Spinal cord (tissue), 10 donors: ENCODE measurements around the gene CCDC69. TPM values are rescaled to one million over a fixed set of nuclear protein-coding genes. Genes with fewer than 3 reads are reported as not detected.
A peak's percentile ranks its signal among the peaks of the same experiment; 100 is the strongest.
"Not testable (repeated sequence)": the region's sequence is repeated elsewhere in the genome, so short reads cannot be mapped to it uniquely, and the experiment has no call there.

Experiments used
- DNase-seq, 6 donors: peaks; one replicate each; pipeline versions ENCODE4 v3.0.0 to v3.0.0-alpha.2; 2013 to 2015; ENCODE audit warnings: low spot score in 6 of 6, low read depth in 4 of 6
- H3K27ac ChIP-seq: one replicate; pipeline ENCODE4 v1.5.1; 2013; ENCODE audit warnings: low read depth, low read length, control low read depth
- H3K27me3 ChIP-seq: one replicate; pipeline ENCODE4 v1.6.1; 2013; ENCODE audit warnings: low read length; ENCODE audit not compliant: control insufficient read depth, insufficient read depth
- H3K36me3 ChIP-seq: one replicate; pipeline ENCODE4 v1.6.1; 2013; ENCODE audit warnings: low read length; ENCODE audit not compliant: control insufficient read depth, insufficient read depth
- H3K4me1 ChIP-seq: one replicate; pipeline ENCODE4 v1.6.1; 2013; ENCODE audit warnings: low read length; ENCODE audit not compliant: control insufficient read depth, insufficient read depth
- H3K4me3 ChIP-seq: one replicate; pipeline ENCODE4 v1.5.1; 2013; ENCODE audit warnings: low read depth, low read length, control low read depth
- H3K9me3 ChIP-seq: one replicate; pipeline ENCODE4 v1.6.1; 2013; ENCODE audit warnings: low read length; ENCODE audit not compliant: control insufficient read depth, insufficient read depth
- WGBS: methylation state at CpG from one replicate; pipeline ENCODE4 v1.1.5; 2013; ENCODE audit warnings: missing lambda C conversion rate; ENCODE audit not compliant: insufficient coverage; 5-methylcytosine and 5-hydroxymethylcytosine counted together
- polyA plus RNA-seq, 2 donors: library from polyadenylated mRNA; unstranded; fragments of 120-200 nt; gene quantifications; one replicate each; pipeline ENCODE4 v1.2.1, GENCODE V29; 2013; ENCODE audit not compliant: insufficient read length in 2 of 2
- total RNA-seq, 2 donors: library from RNA; depleted of rRNA in 1 of 2; stranded (reverse); fragments of 120-200 nt in 1 of 2; fragments of >200 nt in 1 of 2; gene quantifications; one replicate each; pipeline versions ENCODE4 v1.2.3 to v1.2.4, GENCODE V29; 2013 to 2014
- donor health status: healthy.

CCDC69 gene
- total and polyA plus RNA-seq, 4 donors, result 2.4 to 7.1 (median 4.4) TPM

- WGBS, result 90% methylated on average over 5 of the region's 5 CpGs
- Histone ChIP-seq H3K4me1 (peaks cover 7% of the 10 kb centered on the region), H3K27ac (no peak overlapping the region), H3K9me3 (no peaks in the 10 kb centered on the region), H3K4me3 (no peak overlapping the region), H3K27me3 (no peaks in the 10 kb centered on the region), H3K36me3 (no peaks in the 10 kb centered on the region)
- no peak for DNase-seq
Observed at GRCh38 chr5:151249281-151249680, 25.4 kb upstream of the CCDC69 start.

DNA sequence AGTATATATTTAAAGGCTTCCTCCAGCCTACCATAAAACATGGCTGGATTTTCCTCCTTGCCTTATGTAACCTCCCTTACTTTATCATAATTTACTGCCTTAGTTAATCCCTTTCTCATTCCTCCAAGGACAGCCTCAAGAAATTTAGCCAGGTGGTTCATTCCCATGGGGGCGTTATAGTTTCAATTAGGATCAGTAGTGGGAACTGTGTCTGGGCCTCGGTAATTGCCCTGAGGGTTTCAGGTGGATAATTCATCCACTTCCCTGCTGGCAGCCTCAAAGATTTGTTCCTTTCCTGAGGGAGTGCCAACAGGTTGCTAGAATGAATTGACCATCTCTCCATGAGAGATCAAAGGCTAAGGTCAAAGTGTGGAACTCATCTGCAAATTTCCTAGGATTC is 24.8 kb upstream of the CCDC69 start:
- H3K9me3 ChIP-seq, result no peaks in the 10 kb centered on the region
- H3K27me3 ChIP-seq, result no peaks in the 10 kb centered on the region
- H3K27ac ChIP-seq, result no peak overlapping the region
- peak in 1 of 6 donors; percentile 43 for DNase-seq
- no peak overlapping the region for H3K4me3 ChIP-seq
- H3K36me3 ChIP-seq, result no peaks in the 10 kb centered on the region
- peaks cover 6% of the 10 kb centered on the region for H3K4me1 ChIP-seq
- no CpG with 5 or more reads among the region's 2 CpGs for WGBS

DNA sequence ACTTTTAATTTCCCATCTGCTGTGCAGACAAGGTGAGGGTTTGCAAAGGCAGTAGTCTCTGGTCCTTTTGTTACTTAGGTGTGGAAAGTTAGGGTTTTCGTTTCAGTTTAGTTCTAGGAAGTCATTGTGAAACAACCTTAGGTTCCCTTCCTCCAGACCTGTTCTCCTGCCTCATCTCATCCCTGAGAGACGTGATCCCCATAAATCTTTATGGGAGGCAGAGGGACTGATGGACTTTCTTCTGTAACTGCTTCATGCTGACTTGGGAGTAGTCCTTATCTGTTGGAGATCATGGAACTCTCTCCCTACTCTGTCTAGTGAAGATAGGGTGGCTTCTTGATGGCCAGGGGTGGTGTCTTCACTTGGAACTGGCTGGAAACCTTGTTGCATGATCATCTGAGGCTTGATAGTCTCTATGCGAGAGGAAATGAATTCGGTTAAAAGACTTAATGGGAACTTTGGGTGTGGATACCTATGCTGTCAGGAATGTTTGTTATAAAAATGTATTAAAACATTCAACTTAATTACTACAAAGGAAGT is 21.9 kb upstream of the CCDC69 start:
- no peaks in the 10 kb centered on the region for H3K36me3 ChIP-seq
- no peak for DNase-seq
- H3K27me3 ChIP-seq, result no peaks in the 10 kb centered on the region
- H3K4me3 ChIP-seq, result no peak overlapping the region
- no peak overlapping the region for H3K27ac ChIP-seq
- H3K4me1 ChIP-seq, result no peaks in the 10 kb centered on the region
- H3K9me3 ChIP-seq, result no peaks in the 10 kb centered on the region
- no CpG with 5 or more reads among the region's 4 CpGs for WGBS

DNA sequence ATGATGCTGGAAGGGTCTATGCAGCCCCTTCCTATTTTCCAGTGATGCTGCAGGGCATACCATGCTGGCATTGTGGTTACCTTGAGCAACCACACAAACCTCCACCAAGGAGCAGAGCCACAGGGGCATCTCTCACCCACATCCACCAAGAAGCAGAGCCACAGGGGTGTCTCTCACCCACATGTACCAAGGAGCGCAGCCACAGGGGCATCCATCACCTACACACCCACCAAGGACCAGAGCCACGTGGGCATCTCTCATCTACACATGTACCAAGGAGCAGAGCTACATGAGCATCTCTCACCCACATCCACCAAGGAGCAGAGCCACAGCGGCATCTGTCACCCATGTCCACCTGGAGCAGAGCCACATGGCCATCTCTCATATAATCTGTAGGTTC is 20.3 kb upstream of the CCDC69 start:
- H3K27me3 ChIP-seq, result no peaks in the 10 kb centered on the region
- H3K4me1 ChIP-seq, result no peaks in the 10 kb centered on the region
- no peak overlapping the region for H3K4me3 ChIP-seq
- no peak overlapping the region for H3K27ac ChIP-seq
- DNase-seq, result no peak
- no peaks in the 10 kb centered on the region for H3K9me3 ChIP-seq
- WGBS, result 100% methylated on average over 2 of the region's 3 CpGs
- H3K36me3 ChIP-seq, result no peaks in the 10 kb centered on the region

GRCh38 chr5:151243564-151243963 is 19.7 kb upstream of the CCDC69 start:
- no peaks in the 10 kb centered on the region for H3K36me3 ChIP-seq
- H3K4me3 ChIP-seq, result no peak overlapping the region
- H3K27me3 ChIP-seq, result peaks cover 2% of the 10 kb centered on the region
- WGBS, result 80% methylated on average over 1 of the region's 4 CpGs
- DNase-seq, result no peak
- no peak overlapping the region for H3K27ac ChIP-seq
- no peaks in the 10 kb centered on the region for H3K9me3 ChIP-seq
- H3K4me1 ChIP-seq, result peaks cover under 1% of the 10 kb centered on the region

GRCh38 chr5:151243127-151243526 is 19.2 kb upstream of the CCDC69 start:
- peaks cover 5% of the 10 kb centered on the region for H3K4me1 ChIP-seq
- H3K9me3 ChIP-seq, result no peaks in the 10 kb centered on the region
- H3K4me3 ChIP-seq, result no peak overlapping the region
- 76% methylated on average over 2 of the region's 4 CpGs for WGBS
- H3K27ac ChIP-seq, result no peak overlapping the region
- peaks cover 6% of the 10 kb centered on the region for H3K27me3 ChIP-seq
- no peaks in the 10 kb centered on the region for H3K36me3 ChIP-seq
- DNase-seq, result no peak

- Histone ChIP-seq H3K27ac (no peak overlapping the region), H3K4me1 (peaks cover 5% of the 10 kb centered on the region), H3K27me3 (peaks cover 6% of the 10 kb centered on the region), H3K4me3 (no peak overlapping the region), H3K36me3 (no peaks in the 10 kb centered on the region), H3K9me3 (no peaks in the 10 kb centered on the region)
- WGBS, result 100% methylated on average over 2 of the region's 2 CpGs
- no peak for DNase-seq
Observed at GRCh38 chr5:151240924-151241635, 17.2 kb upstream of the CCDC69 start.

GRCh38 chr5:151240268-151240835 is 16.5 kb upstream of the CCDC69 start:
- H3K36me3 ChIP-seq, H3K27ac ChIP-seq, H3K4me3 ChIP-seq, H3K4me1 ChIP-seq, H3K9me3 ChIP-seq, H3K27me3 ChIP-seq, DNase-seq: not testable (repeated sequence)
- WGBS, result 96% methylated on average over 3 of the region's 10 CpGs

GRCh38 chr5:151239237-151239861 is 15.5 kb upstream of the CCDC69 start:
- Histone ChIP-seq H3K36me3 (no peaks in the 10 kb centered on the region), H3K27me3 (peaks cover 6% of the 10 kb centered on the region), H3K9me3 (no peaks in the 10 kb centered on the region), H3K27ac (no peak overlapping the region), H3K4me1 (peaks cover 10% of the 10 kb centered on the region), H3K4me3 (no peak overlapping the region)
- peak in 5 of 6 donors; percentile 21 to 81 (median 38) for DNase-seq
- 55% methylated on average over 14 of the region's 17 CpGs for WGBS
